ENCODE results near the gene CCL23. TPM values are rescaled to one million over a fixed set of nuclear protein-coding genes. Genes with fewer than 3 reads are reported as not detected.

CCL23 gene
- total and polyA plus RNA-seq, 9 of the 15 experiments (the other 6 are each of a cell fraction or from before 2014, with no cell fraction given), result not detected

DNA sequence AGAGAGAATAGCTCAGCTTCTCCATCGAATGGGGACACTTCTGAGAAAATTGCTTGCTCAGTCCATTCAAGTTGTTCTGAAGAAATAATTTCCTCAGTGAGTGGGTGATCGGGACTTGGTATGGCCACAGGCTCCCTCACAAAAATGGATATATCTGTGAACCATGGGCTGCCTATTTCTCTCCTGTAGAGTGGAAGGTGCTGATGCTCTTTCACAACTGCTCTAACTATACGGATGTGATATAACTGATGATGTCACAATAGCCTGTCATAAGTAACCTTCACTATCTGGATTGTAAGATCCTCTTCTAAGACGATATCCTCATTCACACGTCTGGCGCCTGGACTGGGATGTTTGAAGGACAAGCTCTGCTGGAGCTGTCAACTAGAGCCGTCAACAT is 41.6 kb upstream of the CCL23 start:
- intact Hi-C loops (cut with micrococcal nuclease), result no loop called here
- H3K27ac ChIP-seq (ENCODE audit: extremely low read depth, low read depth, low read length), result no peak overlapping the region
- no peak for FAIRE-seq
- ATAC-seq, result no peak
- in situ Hi-C loops (cut with MboI), result no loop called here
- H3K9me1 ChIP-seq (ENCODE audit: control insufficient read depth, insufficient read depth, low read length), result no peaks in the 10 kb centered on the region
- peaks cover 0 to 4% of the 10 kb centered on the region in 2 experiments; a peak in 2 of 5 replicates for H3K27me3 ChIP-seq (ENCODE audit: control insufficient read depth in 2 of 2, insufficient read depth in 2 of 2, low read length in 2 of 2)
- TF ChIP-seq HDAC1 (IDR thresholded peaks at IDR 0.05) (no peak), COPS2 (conservative IDR thresholded peaks at IDR 0.05) (no peak), RBM22 (IDR thresholded peaks at IDR 0.05; ENCODE audit: low read depth, low read length, poor library complexity, severe bottlenecking) (no peak), CEBPB (tag; IDR thresholded peaks at IDR 0.05) (0 out of 2 replicates have a peak, but pooled peaks have one; percentile 15), PPARD (CRISPR knock-in tag; IDR thresholded peaks at IDR 0.05) (no peak)
- BruUV-seq (replicated peaks), result no TSS peak
- ChIA-PET CTCF (ENCODE audit: low intra/inter-chr PET ratio) (no interaction called here), POLR2A (interaction anchor here (0.6 kb wide), 1 partner anchor 54 kb away, joined by 3 read pairs; no protein-coding TSS in a partner anchor)
- no peak overlapping the region for H2AFZ ChIP-seq (ENCODE audit: low read depth, low read length)
- no peaks in the 10 kb centered on the region for H3K9me3 ChIP-seq (replicated peaks; ENCODE audit: control insufficient read depth, insufficient read depth, low read depth, low read length)
- H3K9ac ChIP-seq (ENCODE audit: insufficient read depth in 1 of 2, low read depth in 2 of 2, low read length in 2 of 2), result no peak overlapping the region
- no peak for DNase-seq (ENCODE audit: extremely low read depth in 1 of 4, low spot score in 3 of 4)
- H3K36me3 ChIP-seq (ENCODE audit: control insufficient read depth, insufficient read depth, low read length), result no peaks in the 10 kb centered on the region
- 3% methylated on average over 7 of the region's 7 CpGs for WGBS (ENCODE audit: insufficient coverage, low coverage, missing lambda C conversion rate)
- H3K4me1 ChIP-seq (replicated peaks in 1 of 2; ENCODE audit: control insufficient read depth in 2 of 2, insufficient read depth in 2 of 2, low read length in 2 of 2), result no peaks in the 10 kb centered on the region
- no peak overlapping the region for H3K4me2 ChIP-seq (ENCODE audit: insufficient read depth, low read length)
- H4K20me1 ChIP-seq (replicated peaks; ENCODE audit: control insufficient read depth, insufficient read depth, low read length), result no peaks in the 10 kb centered on the region
- no peak overlapping the region for H3K4me3 ChIP-seq
- H3K79me2 ChIP-seq (ENCODE audit: control insufficient read depth, insufficient read depth, low read length), result no peaks in the 10 kb centered on the region

DNA sequence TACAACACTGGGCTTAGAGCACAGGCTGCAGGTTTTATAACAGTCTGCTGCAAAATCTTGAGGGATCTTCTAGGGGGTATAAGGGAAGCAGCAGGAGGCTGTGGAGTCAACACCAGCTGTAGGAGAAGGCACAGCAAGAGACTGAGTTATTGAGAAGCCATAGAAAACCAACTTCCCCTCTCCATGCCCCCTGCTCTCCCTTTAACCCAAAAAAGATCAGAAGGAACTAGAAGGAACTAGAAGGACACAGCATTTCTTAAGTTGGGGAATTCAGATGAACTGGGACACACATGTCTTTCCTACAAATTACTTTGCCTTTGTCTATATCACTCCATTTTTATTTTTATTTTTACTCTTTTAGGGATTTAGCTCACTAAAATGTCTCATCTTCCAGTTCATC is 40.1 kb upstream of the CCL23 start:
- BruUV-seq (replicated peaks), result no TSS peak
- no peaks in the 10 kb centered on the region for H3K4me1 ChIP-seq (replicated peaks in 1 of 2; ENCODE audit: control insufficient read depth in 2 of 2, insufficient read depth in 2 of 2, low read length in 2 of 2)
- no peak overlapping the region for H3K4me2 ChIP-seq (ENCODE audit: insufficient read depth, low read length)
- H2AFZ ChIP-seq (ENCODE audit: low read depth, low read length), result no peak overlapping the region
- CTCF ChIA-PET (ENCODE audit: low intra/inter-chr PET ratio), result interaction anchor here (0.7 kb wide), 1 partner anchor 39 kb away, joined by 3 read pairs; no protein-coding TSS in a partner anchor
- no peak overlapping the region for H3K9ac ChIP-seq (ENCODE audit: insufficient read depth in 1 of 2, low read depth in 2 of 2, low read length in 2 of 2)
- in situ Hi-C loops (cut with MboI), result no loop called here
- no peaks in the 10 kb centered on the region for H4K20me1 ChIP-seq (replicated peaks; ENCODE audit: control insufficient read depth, insufficient read depth, low read length)
- H3K9me1 ChIP-seq (ENCODE audit: control insufficient read depth, insufficient read depth, low read length), result no peaks in the 10 kb centered on the region
- H3K36me3 ChIP-seq (ENCODE audit: control insufficient read depth, insufficient read depth, low read length), result no peaks in the 10 kb centered on the region
- intact Hi-C loops (cut with micrococcal nuclease), result no loop called here
- DNase-seq (ENCODE audit: extremely low read depth in 1 of 4, low spot score in 3 of 4) (no peak), ATAC-seq (no peak), FAIRE-seq (no peak)
- POLR2A ChIA-PET, result interaction anchor here (0.6 to 1.3 kb wide), 3 partner anchors 9 to 759 kb away, joined by 3 read pairs; no protein-coding TSS in a partner anchor
- no peaks in the 10 kb centered on the region for H3K79me2 ChIP-seq (ENCODE audit: control insufficient read depth, insufficient read depth, low read length)
- H3K9me3 ChIP-seq (replicated peaks; ENCODE audit: control insufficient read depth, insufficient read depth, low read depth, low read length), result no peaks in the 10 kb centered on the region
- no peak overlapping the region for H3K27ac ChIP-seq (ENCODE audit: extremely low read depth, low read depth, low read length)
- H3K27me3 ChIP-seq (ENCODE audit: control insufficient read depth in 2 of 2, insufficient read depth in 2 of 2, low read length in 2 of 2), result no peaks in the 10 kb centered on the region; a peak in 1 of 5 replicates
- no peak overlapping the region for H3K4me3 ChIP-seq
- TF ChIP-seq SRSF9 (IDR thresholded peaks at IDR 0.05; ENCODE audit: borderline replicate concordance, low read depth, low read length), result no peak
- TF ChIP-seq HIVEP1 (CRISPR knock-in tag; IDR thresholded peaks at IDR 0.05), result no peak
- no peak for TF ChIP-seq RBM17 (IDR thresholded peaks at IDR 0.05; ENCODE audit: borderline replicate concordance, low read depth, low read length)
- TF ChIP-seq, protein P1, sequence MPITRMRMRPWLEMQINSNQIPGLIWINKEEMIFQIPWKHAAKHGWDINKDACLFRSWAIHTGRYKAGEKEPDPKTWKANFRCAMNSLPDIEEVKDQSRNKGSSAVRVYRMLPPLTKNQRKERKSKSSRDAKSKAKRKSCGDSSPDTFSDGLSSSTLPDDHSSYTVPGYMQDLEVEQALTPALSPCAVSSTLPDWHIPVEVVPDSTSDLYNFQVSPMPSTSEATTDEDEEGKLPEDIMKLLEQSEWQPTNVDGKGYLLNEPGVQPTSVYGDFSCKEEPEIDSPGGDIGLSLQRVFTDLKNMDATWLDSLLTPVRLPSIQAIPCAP (CRISPR knock-in tag; IDR thresholded peaks at IDR 0.05; ENCODE audit: borderline replicate concordance), result no peak
- TF ChIP-seq TCF7 (IDR thresholded peaks at IDR 0.05; ENCODE audit: borderline replicate concordance), result no peak
- TF ChIP-seq U2AF2 (optimal IDR thresholded peaks at IDR 0.05; ENCODE audit: low read depth, low read length), result no peak
- no peak for TF ChIP-seq ZNF57 (CRISPR knock-in tag; IDR thresholded peaks at IDR 0.05)
- no peak for TF ChIP-seq ZNF785 (CRISPR knock-in tag; IDR thresholded peaks at IDR 0.05)
- no peak for TF ChIP-seq SIN3A (IDR thresholded peaks at IDR 0.05; ENCODE audit: borderline replicate concordance in 2 of 2, control insufficient read depth in 1 of 2, low read depth in 2 of 2, low read length in 2 of 2)
- TF ChIP-seq, protein P2, sequence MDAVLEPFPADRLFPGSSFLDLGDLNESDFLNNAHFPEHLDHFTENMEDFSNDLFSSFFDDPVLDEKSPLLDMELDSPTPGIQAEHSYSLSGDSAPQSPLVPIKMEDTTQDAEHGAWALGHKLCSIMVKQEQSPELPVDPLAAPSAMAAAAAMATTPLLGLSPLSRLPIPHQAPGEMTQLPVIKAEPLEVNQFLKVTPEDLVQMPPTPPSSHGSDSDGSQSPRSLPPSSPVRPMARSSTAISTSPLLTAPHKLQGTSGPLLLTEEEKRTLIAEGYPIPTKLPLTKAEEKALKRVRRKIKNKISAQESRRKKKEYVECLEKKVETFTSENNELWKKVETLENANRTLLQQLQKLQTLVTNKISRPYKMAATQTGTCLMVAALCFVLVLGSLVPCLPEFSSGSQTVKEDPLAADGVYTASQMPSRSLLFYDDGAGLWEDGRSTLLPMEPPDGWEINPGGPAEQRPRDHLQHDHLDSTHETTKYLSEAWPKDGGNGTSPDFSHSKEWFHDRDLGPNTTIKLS (IDR thresholded peaks at IDR 0.05; ENCODE audit: borderline replicate concordance, low read depth), result no peak
- TF ChIP-seq XRCC4 (IDR thresholded peaks at IDR 0.05; ENCODE audit: extremely low read depth, insufficient read depth, insufficient read length), result no peak
